ENCODE measurements around the gene MATCAP1. TPM values are rescaled to one million over a fixed set of nuclear protein-coding genes. Genes with fewer than 3 reads are reported as not detected.

MATCAP1 gene
- total and polyA plus RNA-seq, 2 of the 13 experiments (the other 11 are each of a cell fraction or from before 2014, with no cell fraction given), result 11.2 to 24.5 TPM

GRCh38 chr16:67207249-67208091 is 23.7 kb upstream of the MATCAP1 start (continued):
- no peak; the same call in 1 of the 2 replicates for TF ChIP-seq ZNF281 (CRISPR knock-in tag; IDR thresholded peaks at IDR 0.05; ENCODE audit: borderline replicate concordance)
- TF ChIP-seq NFE2 (CRISPR knock-in tag; IDR thresholded peaks at IDR 0.05), result peak; percentile 75; the same call in 1 of the 2 replicates
- no peak for TF ChIP-seq KLF6 (CRISPR knock-in tag; IDR thresholded peaks at IDR 0.05)
- TF ChIP-seq WIZ (CRISPR knock-in tag; IDR thresholded peaks at IDR 0.05), result no peak
- no peak for TF ChIP-seq POLR2AphosphoS2 (IDR thresholded peaks at IDR 0.05; ENCODE audit: low read depth, low read length)
- no peak for TF ChIP-seq ZNF83 (CRISPR knock-in tag; IDR thresholded peaks at IDR 0.05; ENCODE audit: borderline replicate concordance)
- TF ChIP-seq ADNP (CRISPR knock-in tag; IDR thresholded peaks at IDR 0.05), result no peak
- 0 out of 2 replicates have a peak, but pooled peaks have one; percentile 26 for TF ChIP-seq ZNF546 (CRISPR knock-in tag; conservative IDR thresholded peaks at IDR 0.05)
- TF ChIP-seq AGO1 (IDR thresholded peaks at IDR 0.05; ENCODE audit: low read depth, low read length, poor library complexity, severe bottlenecking), result peak; percentile 81
- TF ChIP-seq ZBTB7A (CRISPR knock-in tag; IDR thresholded peaks at IDR 0.05), result peak; percentile 26; the same call in 1 of the 2 replicates
- TF ChIP-seq NONO (IDR thresholded peaks at IDR 0.05), result no peak
- TF ChIP-seq NONO (CRISPR knock-in tag; conservative IDR thresholded peaks at IDR 0.05), result 0 out of 2 replicates have a peak, but pooled peaks have one; percentile 41
- TF ChIP-seq ZSCAN29 (CRISPR knock-in tag; conservative IDR thresholded peaks at IDR 0.05), result 0 out of 2 replicates have a peak, but pooled peaks have one; percentile 16
- peak; percentile 97 for TF ChIP-seq ZNF691 (CRISPR knock-in tag; IDR thresholded peaks at IDR 0.05; ENCODE audit: borderline replicate concordance, low read depth)
- TF ChIP-seq ATF1 (CRISPR knock-in tag; IDR thresholded peaks at IDR 0.05), result no peak
- peak; percentile 53; the same call in 1 of the 2 replicates for TF ChIP-seq ZNF768 (CRISPR knock-in tag; IDR thresholded peaks at IDR 0.05)
- TF ChIP-seq MXD1 (CRISPR knock-in tag; IDR thresholded peaks at IDR 0.05), result peak; percentile 19; the same call in 1 of the 2 replicates
- 0 out of 2 replicates have a peak, but pooled peaks have one; percentile 33 for TF ChIP-seq BCL3 (CRISPR knock-in tag; IDR thresholded peaks at IDR 0.05)
- TF ChIP-seq ZNF431 (CRISPR knock-in tag; IDR thresholded peaks at IDR 0.05; ENCODE audit: borderline replicate concordance, low read depth), result no peak
- no peak for TF ChIP-seq PHF20 (CRISPR knock-in tag; IDR thresholded peaks at IDR 0.05)
- no peak for TF ChIP-seq ATAD3A (CRISPR knock-in tag; IDR thresholded peaks at IDR 0.05)
- no peak for TF ChIP-seq SP2 (CRISPR knock-in tag; IDR thresholded peaks at IDR 0.05)
- peak; percentile 44; the same call in 1 of the 2 replicates for TF ChIP-seq ZBTB38 (CRISPR knock-in tag; IDR thresholded peaks at IDR 0.05)
- no peak for TF ChIP-seq SNAI1 (CRISPR knock-in tag; IDR thresholded peaks at IDR 0.05; ENCODE audit: borderline replicate concordance)

Data from HepG2 (cell line).